ENCODE measurements around the gene PSD2.
A peak's percentile ranks its signal among the peaks of the same experiment; 100 is the strongest.

The PSD2 gene

DNA sequence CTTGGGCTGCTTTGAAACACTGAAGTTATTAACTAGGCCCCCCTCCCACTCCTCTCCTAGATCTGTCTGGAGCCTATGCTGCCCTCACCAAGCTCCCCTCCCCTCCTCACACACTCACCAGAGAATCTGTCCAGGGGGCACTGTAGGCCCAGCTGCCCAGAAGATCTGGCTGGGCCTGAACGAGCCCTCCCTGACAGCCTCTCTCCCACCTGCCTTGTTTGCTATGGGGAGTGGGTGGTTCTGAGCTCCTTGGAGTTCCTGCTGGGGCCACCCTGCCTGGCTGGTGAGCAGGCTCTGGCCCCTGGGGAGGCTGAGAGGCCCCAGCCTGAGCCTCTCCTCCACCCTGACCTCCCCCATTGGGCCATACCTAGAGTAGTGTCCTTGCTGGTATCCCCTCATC lies 75.1 kb downstream of the PSD2 start:
- no peak overlapping the region for H3K4me3 ChIP-seq (ENCODE audit: low read depth, low read length)
- TF ChIP-seq MYC (IDR thresholded peaks at IDR 0.05; ENCODE audit: low read depth, low read length), result no peak
- TF ChIP-seq, protein P1, sequence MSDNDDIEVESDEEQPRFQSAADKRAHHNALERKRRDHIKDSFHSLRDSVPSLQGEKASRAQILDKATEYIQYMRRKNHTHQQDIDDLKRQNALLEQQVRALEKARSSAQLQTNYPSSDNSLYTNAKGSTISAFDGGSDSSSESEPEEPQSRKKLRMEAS (IDR thresholded peaks at IDR 0.05; ENCODE audit: low read depth, low read length), result no peak
- no peak for TF ChIP-seq POLR2A (IDR thresholded peaks at IDR 0.05; ENCODE audit: extremely low read depth, insufficient read length)
- TF ChIP-seq, protein P2, sequence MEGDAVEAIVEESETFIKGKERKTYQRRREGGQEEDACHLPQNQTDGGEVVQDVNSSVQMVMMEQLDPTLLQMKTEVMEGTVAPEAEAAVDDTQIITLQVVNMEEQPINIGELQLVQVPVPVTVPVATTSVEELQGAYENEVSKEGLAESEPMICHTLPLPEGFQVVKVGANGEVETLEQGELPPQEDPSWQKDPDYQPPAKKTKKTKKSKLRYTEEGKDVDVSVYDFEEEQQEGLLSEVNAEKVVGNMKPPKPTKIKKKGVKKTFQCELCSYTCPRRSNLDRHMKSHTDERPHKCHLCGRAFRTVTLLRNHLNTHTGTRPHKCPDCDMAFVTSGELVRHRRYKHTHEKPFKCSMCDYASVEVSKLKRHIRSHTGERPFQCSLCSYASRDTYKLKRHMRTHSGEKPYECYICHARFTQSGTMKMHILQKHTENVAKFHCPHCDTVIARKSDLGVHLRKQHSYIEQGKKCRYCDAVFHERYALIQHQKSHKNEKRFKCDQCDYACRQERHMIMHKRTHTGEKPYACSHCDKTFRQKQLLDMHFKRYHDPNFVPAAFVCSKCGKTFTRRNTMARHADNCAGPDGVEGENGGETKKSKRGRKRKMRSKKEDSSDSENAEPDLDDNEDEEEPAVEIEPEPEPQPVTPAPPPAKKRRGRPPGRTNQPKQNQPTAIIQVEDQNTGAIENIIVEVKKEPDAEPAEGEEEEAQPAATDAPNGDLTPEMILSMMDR (IDR thresholded peaks at IDR 0.05; ENCODE audit: low read depth, low read length), result no peak

DNA sequence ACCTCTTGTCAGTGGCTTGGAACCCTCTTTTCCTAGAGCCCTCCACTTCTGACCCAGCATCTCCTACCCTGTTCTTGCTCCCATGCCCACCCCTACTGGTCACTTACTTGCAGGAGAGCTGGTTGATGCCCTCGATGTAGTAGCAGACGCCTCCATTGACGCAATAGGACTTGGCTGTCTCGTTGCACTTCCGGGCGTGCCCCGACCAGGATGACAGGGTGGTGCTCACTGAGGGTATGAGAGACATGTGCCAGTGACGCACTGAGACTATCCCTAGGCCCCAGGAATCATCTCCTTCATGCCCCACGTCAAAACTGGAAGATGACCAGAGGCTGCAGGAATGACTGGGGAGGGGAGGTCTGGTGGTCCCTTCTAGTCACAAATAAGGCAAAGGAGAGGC lies 76.0 kb downstream of the PSD2 start:
- no peak for TF ChIP-seq POLR2A (IDR thresholded peaks at IDR 0.05; ENCODE audit: extremely low read depth, insufficient read length)
- TF ChIP-seq MYC (IDR thresholded peaks at IDR 0.05; ENCODE audit: low read depth, low read length), result no peak
- TF ChIP-seq, protein P1 (IDR thresholded peaks at IDR 0.05; ENCODE audit: low read depth, low read length), result no peak
- TF ChIP-seq, protein P2 (IDR thresholded peaks at IDR 0.05; ENCODE audit: low read depth, low read length), result no peak
- no peak for DNase-seq (ENCODE audit: low read depth)
- no peak overlapping the region for H3K4me3 ChIP-seq (ENCODE audit: low read depth, low read length)

More for the DNA sequence above, 75.1 kb downstream of the PSD2 start:
- DNase-seq (ENCODE audit: low read depth), result no peak

DNA sequence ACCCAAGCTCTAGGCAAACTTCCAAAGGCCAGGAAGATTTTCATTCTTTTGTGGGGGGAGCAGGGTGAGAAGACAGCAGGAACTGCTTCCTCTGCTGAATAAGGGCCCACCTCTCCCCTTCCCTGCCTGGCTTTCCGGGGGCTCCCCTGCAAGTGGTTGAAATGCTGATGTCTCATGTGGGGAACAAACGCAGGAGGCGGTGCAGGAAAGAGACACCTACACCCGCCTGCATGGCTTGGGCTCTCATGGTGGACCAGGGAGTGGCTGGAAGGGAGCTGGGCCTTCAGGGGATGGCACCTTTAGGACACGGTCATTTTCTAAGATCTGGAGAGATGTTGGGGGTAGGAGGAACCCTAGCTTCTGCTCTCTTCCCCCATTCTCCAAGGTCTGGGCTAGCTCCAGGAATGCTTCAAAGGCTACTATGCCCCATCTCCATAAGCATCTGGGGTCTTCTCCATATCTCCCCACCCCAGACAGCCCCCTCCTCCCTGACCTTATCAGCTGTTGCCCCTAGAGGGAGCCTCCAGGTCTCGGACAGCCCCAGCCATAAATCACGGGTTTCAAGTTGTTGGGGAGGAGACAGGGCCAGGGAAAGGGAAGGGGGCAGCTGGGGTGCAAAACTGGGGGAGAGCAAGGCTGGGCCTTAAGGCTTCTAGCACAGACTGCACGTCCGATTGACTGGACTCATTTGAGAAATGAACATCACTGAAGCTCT lies 76.6 kb downstream of the PSD2 start:
- no peak for TF ChIP-seq POLR2A (IDR thresholded peaks at IDR 0.05; ENCODE audit: extremely low read depth, insufficient read length)
- TF ChIP-seq, protein P2 (IDR thresholded peaks at IDR 0.05; ENCODE audit: low read depth, low read length), result peak; percentile 29
- no peak overlapping the region for H3K4me3 ChIP-seq (ENCODE audit: low read depth, low read length)
- DNase-seq (ENCODE audit: low read depth), result no peak

DNA sequence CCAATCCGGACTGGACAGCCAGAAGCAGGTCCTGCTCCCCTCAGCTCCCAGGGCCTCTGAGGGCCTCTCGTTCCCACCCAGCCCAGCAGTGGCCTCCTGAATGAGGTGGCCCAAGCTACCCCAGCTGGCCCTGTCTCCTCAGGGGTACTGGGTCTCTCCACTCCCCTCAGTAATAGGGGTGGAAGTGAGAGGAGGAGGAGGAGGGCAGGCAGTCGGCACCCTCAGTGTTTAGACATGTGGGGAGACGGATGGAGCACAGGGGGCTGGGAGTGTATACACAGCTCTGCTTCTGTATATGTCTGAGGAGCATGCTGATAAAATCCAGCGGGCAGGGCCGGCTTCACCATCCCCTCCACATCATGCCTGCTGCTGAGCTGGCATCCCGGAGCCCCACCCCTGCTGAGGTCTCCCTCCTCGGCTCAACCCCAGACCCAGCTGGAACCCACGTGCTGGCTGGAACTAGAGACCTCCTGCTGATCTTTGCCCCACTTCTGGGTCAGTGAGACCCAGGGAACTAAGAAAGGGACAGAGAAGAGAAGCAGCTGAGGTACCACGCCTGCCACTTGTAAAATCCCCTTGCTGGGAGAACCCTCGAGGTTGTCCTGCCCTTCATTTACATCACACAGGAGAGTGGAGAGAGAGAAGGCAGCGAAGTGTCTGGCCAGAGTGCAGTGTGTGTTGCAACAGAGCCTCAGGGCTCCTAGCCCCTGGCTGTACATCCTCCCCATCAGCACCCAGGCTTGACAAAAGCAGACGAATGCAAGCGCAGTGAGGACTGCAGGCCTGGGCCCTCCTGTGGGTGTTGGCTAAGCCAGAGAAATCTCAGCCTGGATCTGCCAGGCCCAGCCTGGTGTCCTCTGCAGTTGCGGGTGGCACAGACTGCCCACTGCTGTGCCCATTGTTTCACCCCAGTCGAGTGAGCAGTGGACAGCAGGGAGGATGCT lies 77.5 kb downstream of the PSD2 start:
- H3K4me3 ChIP-seq (ENCODE audit: low read depth, low read length), result no peak overlapping the region
- DNase-seq (ENCODE audit: low read depth), result no peak
- TF ChIP-seq, protein P1 (IDR thresholded peaks at IDR 0.05; ENCODE audit: low read depth, low read length), result no peak
- TF ChIP-seq MYC (IDR thresholded peaks at IDR 0.05; ENCODE audit: low read depth, low read length) (no peak), POLR2A (IDR thresholded peaks at IDR 0.05; ENCODE audit: extremely low read depth, insufficient read length) (no peak)
- TF ChIP-seq, protein P2 (IDR thresholded peaks at IDR 0.05; ENCODE audit: low read depth, low read length), result no peak

DNA sequence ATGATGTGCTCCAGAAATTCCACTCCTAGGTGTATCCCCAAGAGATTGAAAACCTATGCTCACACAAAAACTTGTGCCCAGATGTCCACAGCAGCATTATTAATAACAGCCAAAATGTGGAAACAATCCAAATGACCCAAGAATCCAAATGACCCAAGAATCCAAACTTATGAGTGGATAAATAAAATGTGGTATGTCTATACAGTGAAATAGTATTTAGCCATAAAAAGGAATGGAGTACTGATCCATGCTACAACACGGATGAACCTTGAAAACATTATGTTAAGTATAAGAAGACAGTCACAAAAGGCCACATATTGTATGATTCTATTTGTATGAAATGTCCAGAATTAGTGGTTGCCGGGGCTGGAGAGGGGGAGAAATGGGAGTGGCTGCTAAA lies 80.3 kb downstream of the PSD2 start:
- TF ChIP-seq, protein P1 (IDR thresholded peaks at IDR 0.05; ENCODE audit: low read depth, low read length), result no peak
- TF ChIP-seq, protein P2 (IDR thresholded peaks at IDR 0.05; ENCODE audit: low read depth, low read length), result no peak
- TF ChIP-seq POLR2A (IDR thresholded peaks at IDR 0.05; ENCODE audit: extremely low read depth, insufficient read length) (no peak), MYC (IDR thresholded peaks at IDR 0.05; ENCODE audit: low read depth, low read length) (no peak)
- no peak for DNase-seq (ENCODE audit: low read depth)
- H3K4me3 ChIP-seq (ENCODE audit: low read depth, low read length), result no peak overlapping the region

Measured in NB4 (cell line).